ENCODE results near the gene ZBTB11.

DNA sequence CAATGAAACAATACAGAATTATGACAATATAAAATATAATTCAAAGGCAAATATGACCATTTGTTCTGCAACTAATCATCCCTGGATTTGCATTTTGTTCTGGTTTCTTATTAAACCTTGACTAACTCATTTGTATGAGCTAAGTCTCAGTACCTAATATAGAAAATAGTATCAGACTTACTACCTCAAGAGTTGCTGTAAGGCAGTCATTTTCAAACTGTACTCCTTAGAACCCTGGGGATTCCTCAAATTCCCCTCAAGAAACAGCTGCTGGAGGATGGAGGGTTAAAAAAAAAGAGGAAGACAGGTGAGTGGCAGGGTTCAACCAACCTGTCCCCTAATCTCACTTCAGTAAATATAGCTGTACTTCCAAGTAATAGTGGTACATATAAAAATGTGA is 11.1 kb downstream of the ZBTB11 start:
- TF ChIP-seq, protein P1, sequence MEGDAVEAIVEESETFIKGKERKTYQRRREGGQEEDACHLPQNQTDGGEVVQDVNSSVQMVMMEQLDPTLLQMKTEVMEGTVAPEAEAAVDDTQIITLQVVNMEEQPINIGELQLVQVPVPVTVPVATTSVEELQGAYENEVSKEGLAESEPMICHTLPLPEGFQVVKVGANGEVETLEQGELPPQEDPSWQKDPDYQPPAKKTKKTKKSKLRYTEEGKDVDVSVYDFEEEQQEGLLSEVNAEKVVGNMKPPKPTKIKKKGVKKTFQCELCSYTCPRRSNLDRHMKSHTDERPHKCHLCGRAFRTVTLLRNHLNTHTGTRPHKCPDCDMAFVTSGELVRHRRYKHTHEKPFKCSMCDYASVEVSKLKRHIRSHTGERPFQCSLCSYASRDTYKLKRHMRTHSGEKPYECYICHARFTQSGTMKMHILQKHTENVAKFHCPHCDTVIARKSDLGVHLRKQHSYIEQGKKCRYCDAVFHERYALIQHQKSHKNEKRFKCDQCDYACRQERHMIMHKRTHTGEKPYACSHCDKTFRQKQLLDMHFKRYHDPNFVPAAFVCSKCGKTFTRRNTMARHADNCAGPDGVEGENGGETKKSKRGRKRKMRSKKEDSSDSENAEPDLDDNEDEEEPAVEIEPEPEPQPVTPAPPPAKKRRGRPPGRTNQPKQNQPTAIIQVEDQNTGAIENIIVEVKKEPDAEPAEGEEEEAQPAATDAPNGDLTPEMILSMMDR (IDR thresholded peaks at IDR 0.05; ENCODE audit: low read length), result no peak
- no peak for TF ChIP-seq EZH2 (IDR thresholded peaks at IDR 0.05; ENCODE audit: borderline replicate concordance, low read length)

Measured in OCI-LY1 (cell line).